ENCODE results near the gene HIGD1A. TPM values are rescaled to one million over a fixed set of nuclear protein-coding genes. Genes with fewer than 3 reads are reported as not detected.

Gene HIGD1A
- total and polyA plus RNA-seq, 2 of the 8 experiments (the other 6 are each of a cell fraction or from before 2014, with no cell fraction given), result 67.3 to 95.4 TPM

GRCh38 chr3:42838571-42838970, 34.3 kb upstream of the HIGD1A start:
- H4K8ac ChIP-seq (ENCODE audit: extremely low read depth, insufficient read depth, low read length), result no peak overlapping the region
- no peak overlapping the region for H2BK15ac ChIP-seq (ENCODE audit: low read length)
- ChIA-PET POLR2A (ENCODE audit: partially characterized antibody) (no interaction called here), CTCF (ENCODE audit: partially characterized antibody) (interaction anchor here (0.9 to 3.4 kb wide), 17 partner anchors 9 to 211 kb away, joined by 3 to 34 read pairs (median 5); no protein-coding TSS in a partner anchor)
- H3K23me2 ChIP-seq (ENCODE audit: low read depth, low read length), result no peaks in the 10 kb centered on the region
- H3K79me2 ChIP-seq (ENCODE audit: control insufficient read depth in 1 of 2, insufficient read depth in 2 of 2, low read length in 2 of 2), result no peaks in the 10 kb centered on the region
- no peaks in the 10 kb centered on the region for H3K79me1 ChIP-seq (ENCODE audit: low read depth, low read length)
- no peak overlapping the region for H2BK5ac ChIP-seq (ENCODE audit: low read depth, low read length)
- no peak overlapping the region for H2BK120ac ChIP-seq (replicated peaks; ENCODE audit: low read depth, low read length)
- 82% methylated on average over 4 of the region's 4 CpGs; no CpG with 5 or more reads in 1 of the 2 experiments for WGBS, 2 experiments (ENCODE audit: extremely low coverage in 1 of 2, insufficient coverage in 1 of 2, insufficient read length in 1 of 2, insufficient replicate concordance in 2 of 2, low coverage in 1 of 2, low lambda C conversion rate in 2 of 2, missing lambda C conversion rate in 1 of 2)
- H4K91ac ChIP-seq (replicated peaks; ENCODE audit: insufficient read length, low read length), result no peak overlapping the region
- no peak overlapping the region for H2BK20ac ChIP-seq (ENCODE audit: low read length)
- no peak overlapping the region for H3K56ac ChIP-seq (replicated peaks; ENCODE audit: insufficient read length, low read depth, low read length)
- no peak overlapping the region for H3K9ac ChIP-seq (replicated peaks in 1 of 4; ENCODE audit: extremely low read depth in 1 of 4, low read depth in 3 of 4, low read length in 3 of 4)
- H3K23ac ChIP-seq (ENCODE audit: insufficient read length), result no peak overlapping the region
- no peaks in the 10 kb centered on the region for H3K36me3 ChIP-seq (ENCODE audit: control insufficient read depth in 2 of 4, insufficient read depth in 4 of 4, low read length in 3 of 4)
- no peaks in the 10 kb centered on the region for H4K20me1 ChIP-seq (replicated peaks in 1 of 2; ENCODE audit: control insufficient read depth in 1 of 2, insufficient read depth in 2 of 2, low read length in 2 of 2)
- no peak overlapping the region for H3K18ac ChIP-seq (ENCODE audit: extremely low read depth, low read length)
- H2BK12ac ChIP-seq (ENCODE audit: low read depth, low read length), result no peak overlapping the region
- no peaks in the 10 kb centered on the region for H3K4me1 ChIP-seq (replicated peaks in 1 of 4; ENCODE audit: control insufficient read depth in 3 of 4, insufficient read depth in 4 of 4, low read length in 3 of 4)
- DNase-seq (ENCODE audit: low read depth in 1 of 2, low spot score in 2 of 2) (no peak), FAIRE-seq (no peak)
- H4K5ac ChIP-seq (ENCODE audit: insufficient read length, low read depth, low read length), result no peak overlapping the region
- no peak overlapping the region for H3K27ac ChIP-seq (ENCODE audit: low read depth, low read length)
- H2AK5ac ChIP-seq (ENCODE audit: low read depth, low read length), result no peak overlapping the region
- H3K14ac ChIP-seq (ENCODE audit: insufficient read length), result no peak overlapping the region
- H3K4me3 ChIP-seq (ENCODE audit: extremely low read depth in 1 of 4, insufficient read depth in 2 of 4, low read depth in 3 of 4, low read length in 4 of 4), result no peak overlapping the region
- no peaks in the 10 kb centered on the region for H3K27me3 ChIP-seq (replicated peaks in 1 of 4; ENCODE audit: control insufficient read depth in 3 of 4, extremely low read depth in 1 of 4, insufficient read depth in 3 of 4, low read length in 3 of 4)
- no peak overlapping the region for H2AFZ ChIP-seq (ENCODE audit: low read length)
- no peak overlapping the region for H3K4me2 ChIP-seq (ENCODE audit: insufficient read depth in 1 of 2, low read depth in 2 of 2, low read length in 2 of 2)
- H3K9me3 ChIP-seq (ENCODE audit: insufficient read depth in 2 of 2, low read depth in 1 of 2, low read length in 1 of 2), result no peaks in the 10 kb centered on the region
- no peak overlapping the region for H3K4ac ChIP-seq (replicated peaks; ENCODE audit: insufficient read length, low read depth, low read length)
- TF ChIP-seq KDM1A (IDR thresholded peaks at IDR 0.05; ENCODE audit: borderline replicate concordance, low read length) (no peak), POU5F1 (IDR thresholded peaks at IDR 0.05; ENCODE audit: low read depth, low read length) (no peak), TEAD4 (IDR thresholded peaks at IDR 0.05; ENCODE audit: low read depth, low read length) (no peak), SIN3A (conservative IDR thresholded peaks at IDR 0.05 in 1 of 2, IDR thresholded peaks at IDR 0.05 in 1 of 2; ENCODE audit: low read depth in 1 of 2, low read length in 2 of 2) (no peak), GTF2F1 (IDR thresholded peaks at IDR 0.05; ENCODE audit: borderline replicate concordance, low read depth, low read length) (no peak)

All from H1 (cell line).